CD4-positive, alpha-beta T cell (primary cell): ENCODE data around the gene FRMD3. TPM values are rescaled to one million over a fixed set of nuclear protein-coding genes. Genes with fewer than 3 reads are reported as not detected.

Source experiments
- ATAC-seq: fragments of 200-7000 bp; cut with Tn5 transposase; one replicate; pipeline ENCODE4 v1.10.0; 2022; ENCODE audit warnings: mild to moderate bottlenecking; ENCODE audit not compliant: poor library complexity
- CTCF ChIA-PET: fragments of 350-600 bp; sonication (Branson Sonifier 250); formaldehyde crosslinking; loops from one replicate; lab custom pipeline; 2021; ENCODE audit warnings: antibody characterized with exemption, inconsistent platforms; lab: Charles Lee
- POLR2A ChIA-PET: fragments of 350-600 bp; sonication (Branson Sonifier 250); formaldehyde crosslinking; loops from one replicate; lab custom pipeline; 2021; ENCODE audit warnings: antibody characterized with exemption, inconsistent platforms; lab: Charles Lee
- DNase-seq, 14 experiments: peaks; one replicate each; pipeline ENCODE4 v3.0.0-alpha.2; 2013 to 2020; ENCODE audit warnings: mixed read lengths in 2 of 14
- H3K27ac ChIP-seq, 2 donors: one replicate each; pipeline versions ENCODE4 v1.5.1 to v1.7.0; 2013; ENCODE audit warnings: low read length in 2 of 2, low read depth in 1 of 2, mild to moderate bottlenecking in 1 of 2
- H3K27me3 ChIP-seq, 2 experiments: 1 replicate in 1 of 2; 2 replicates in 1 of 2; pipeline versions ENCODE4 v1.6.1 to v1.7.0; 2013; ENCODE audit warnings: low read length in 2 of 2, control low read depth in 1 of 2, mild to moderate bottlenecking in 1 of 2, moderate library complexity in 1 of 2; ENCODE audit not compliant: insufficient read depth in 2 of 2, control insufficient read depth in 1 of 2
- H3K36me3 ChIP-seq: one replicate; pipeline ENCODE4 v1.6.1; 2013; ENCODE audit warnings: low read length, control low read depth; ENCODE audit not compliant: insufficient read depth
- H3K4me1 ChIP-seq: one replicate; pipeline ENCODE4 v1.6.1; 2013; ENCODE audit warnings: low read length, control low read depth; ENCODE audit not compliant: insufficient read depth
- H3K4me3 ChIP-seq: one replicate; pipeline ENCODE4 v1.5.1; 2013; ENCODE audit warnings: mild to moderate bottlenecking, low read length, moderate library complexity
- H3K9me3 ChIP-seq, 2 experiments: 1 replicate in 1 of 2; 2 replicates in 1 of 2; pipeline versions ENCODE4 v1.6.1 to v1.7.0; 2013; ENCODE audit warnings: low read length in 2 of 2, mild to moderate bottlenecking in 2 of 2, control low read depth in 1 of 2, moderate library complexity in 1 of 2; ENCODE audit not compliant: control insufficient read depth in 1 of 2, insufficient read depth in 1 of 2
- H3K27ac Mint-ChIP-seq: one replicate; pipeline ENCODE4 v1.8.0; 2020; ENCODE audit warnings: mixed read lengths
- H3K27me3 Mint-ChIP-seq: one replicate; pipeline ENCODE4 v1.8.0; 2021; ENCODE audit warnings: mixed read lengths
- H3K36me3 Mint-ChIP-seq: one replicate; pipeline ENCODE4 v1.8.0; 2021; ENCODE audit warnings: low read depth, mixed read lengths
- H3K4me1 Mint-ChIP-seq: one replicate; pipeline ENCODE4 v1.8.0; 2021; ENCODE audit warnings: low read depth, mixed read lengths
- H3K4me3 Mint-ChIP-seq: one replicate; pipeline ENCODE4 v1.8.0; 2020; ENCODE audit warnings: mild to moderate bottlenecking, mixed read lengths
- H3K9me3 Mint-ChIP-seq: one replicate; pipeline ENCODE4 v1.8.0; 2020; ENCODE audit warnings: mixed read lengths
- CTCF ChIP-seq: fragments of 200-600 bp; IDR thresholded peaks from one replicate; pipeline ENCODE4 v1.8.0; 2022; ENCODE audit warnings: antibody characterized with exemption, mild to moderate bottlenecking
- intact Hi-C, 2 experiments: fragments of 100-400 bp; cut with DNase I in 1 of 2; cut with micrococcal nuclease in 1 of 2; formaldehyde crosslinking; loops; one replicate each; pipeline versions ENCODE4 v1.15.1 to v1.9.0; 2023 to 2025; cut with DNase I, micrococcal nuclease
- total RNA-seq, 174 experiments: library from RNA in 2 of 174; stranded (reverse) in 2 of 174; gene quantifications; one replicate each; pipeline ENCODE4 v1.2.3 and lab custom pipeline; 2021 to 2026

The FRMD3 gene
- total RNA-seq, 2 experiments from 2014 or later = 0.53 to 1.0 TPM

DNA sequence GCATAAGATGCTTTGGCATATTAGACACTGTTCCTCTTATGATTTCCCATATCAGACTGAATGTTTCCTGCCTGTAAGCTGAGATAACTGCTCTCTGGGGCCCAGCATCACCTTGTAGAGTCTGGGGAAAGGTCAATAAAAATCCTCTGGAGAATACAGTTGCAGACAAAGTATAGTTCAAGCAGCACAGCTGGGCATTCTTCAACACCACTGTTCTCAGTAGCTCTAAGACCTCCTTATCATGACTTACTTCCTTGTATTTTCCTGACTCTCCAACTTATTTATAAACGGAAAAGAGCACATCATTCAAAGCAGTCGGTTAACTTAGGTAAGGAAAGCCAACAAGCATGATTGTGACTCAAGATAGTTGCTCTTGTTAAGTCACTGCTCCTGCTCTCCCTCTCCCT, 266.5 kb downstream of the FRMD3 start:
- H3K36me3 Mint-ChIP-seq = no peaks in the 10 kb centered on the region

DNA sequence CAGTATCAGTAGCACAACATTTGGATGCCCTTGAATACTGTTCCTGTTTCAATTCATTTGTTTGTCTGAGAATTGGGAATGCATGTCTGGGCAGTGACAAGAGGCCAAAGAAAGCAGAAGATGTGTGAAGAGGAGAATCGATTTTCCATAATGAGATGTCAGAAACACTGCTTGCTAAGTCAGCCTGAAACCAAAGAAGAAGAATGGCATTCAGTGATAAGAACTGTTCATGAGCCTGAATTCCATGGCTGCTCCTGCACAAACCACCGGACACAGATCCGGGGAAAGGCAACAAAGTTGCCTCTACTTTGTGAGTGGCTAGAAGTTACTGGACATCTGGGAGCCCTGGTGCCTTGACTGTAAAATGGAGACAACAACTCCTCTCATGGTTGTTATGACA, 268.1 kb downstream of the FRMD3 start:
- Mint-ChIP-seq H3K36me3 (no peaks in the 10 kb centered on the region), H3K27me3 (no peaks in the 10 kb centered on the region), H3K4me3 (no peak overlapping the region), H3K9me3 (no peaks in the 10 kb centered on the region), H3K27ac (no peak overlapping the region), H3K4me1 (no peaks in the 10 kb centered on the region)
- no peaks in the 10 kb centered on the region for H3K27me3 ChIP-seq
- no peak for TF ChIP-seq CTCF
- DNase-seq (no peak), ATAC-seq (no peak)
- no peak overlapping the region for H3K4me3 ChIP-seq
- H3K27ac ChIP-seq = no peak overlapping the region
- POLR2A ChIA-PET = no interaction called here
- CTCF ChIA-PET = no interaction called here
- intact Hi-C loops = no loop called here
- H3K4me1 ChIP-seq = no peaks in the 10 kb centered on the region
- no peaks in the 10 kb centered on the region for H3K36me3 ChIP-seq
- H3K9me3 ChIP-seq = peaks cover 0 to 8% of the 10 kb centered on the region in 2 experiments

More for the DNA sequence above, 266.5 kb downstream of the FRMD3 start:
- Histone ChIP-seq H3K4me1 (no peaks in the 10 kb centered on the region), H3K4me3 (no peak overlapping the region), H3K9me3 (peaks cover 0 to 8% of the 10 kb centered on the region in 2 experiments), H3K27ac (no peak overlapping the region), H3K27me3 (no peaks in the 10 kb centered on the region), H3K36me3 (no peaks in the 10 kb centered on the region)
- no peaks in the 10 kb centered on the region for H3K27me3 Mint-ChIP-seq
- H3K27ac Mint-ChIP-seq = no peak overlapping the region
- ChIA-PET POLR2A (no interaction called here), CTCF (no interaction called here)
- H3K4me3 Mint-ChIP-seq = no peak overlapping the region
- ATAC-seq = no peak
- no peaks in the 10 kb centered on the region for H3K9me3 Mint-ChIP-seq
- no peaks in the 10 kb centered on the region for H3K4me1 Mint-ChIP-seq
- intact Hi-C loops = no loop called here
- no peak for DNase-seq
- no peak for TF ChIP-seq CTCF

DNA sequence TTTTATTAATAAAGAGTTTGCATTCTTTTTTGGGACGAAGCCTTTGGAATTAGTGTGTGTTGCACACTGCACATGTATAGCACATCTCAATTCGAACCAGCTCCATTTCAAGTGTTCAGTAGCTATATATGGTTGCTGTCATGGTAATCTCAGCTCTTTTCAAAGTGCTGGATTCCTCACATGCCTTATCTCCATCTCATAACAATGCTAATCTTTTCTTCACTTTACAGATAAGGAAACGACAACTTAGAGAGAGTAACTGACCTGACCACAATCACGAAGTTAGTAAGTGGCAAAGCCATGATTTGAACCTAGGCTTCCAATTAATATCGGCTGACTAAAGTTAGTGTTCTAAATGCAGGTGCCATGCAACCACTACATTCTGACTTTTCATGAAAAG, 270.5 kb downstream of the FRMD3 start:
- no peak for DNase-seq
- Histone ChIP-seq H3K27ac (no peak overlapping the region), H3K9me3 (peaks cover 0 to 8% of the 10 kb centered on the region in 2 experiments), H3K27me3 (no peaks in the 10 kb centered on the region), H3K4me1 (no peaks in the 10 kb centered on the region), H3K36me3 (no peaks in the 10 kb centered on the region), H3K4me3 (no peak overlapping the region)
- POLR2A ChIA-PET = no interaction called here
- Mint-ChIP-seq H3K27ac (no peak overlapping the region), H3K4me3 (no peak overlapping the region), H3K4me1 (no peaks in the 10 kb centered on the region), H3K27me3 (no peaks in the 10 kb centered on the region), H3K9me3 (no peaks in the 10 kb centered on the region), H3K36me3 (no peaks in the 10 kb centered on the region)
- CTCF ChIA-PET = no interaction called here
- no peak for TF ChIP-seq CTCF
- intact Hi-C loops = no loop called here
- no peak for ATAC-seq
